ENCODE data around the gene PERP. TPM values are rescaled to one million over a fixed set of nuclear protein-coding genes. Genes with fewer than 3 reads are reported as not detected.
"Not testable (repeated sequence)": the region's sequence is repeated elsewhere in the genome, so short reads cannot be mapped to it uniquely, and the experiment has no call there.

Gene PERP
- polyA plus RNA-seq, 1 donor = 77.6 TPM

- no peaks in the 10 kb centered on the region for H3K9me3 ChIP-seq (ENCODE audit: control insufficient read depth, low read depth, low read length)
- H3K4me3 ChIP-seq (ENCODE audit: low read length) = no peak overlapping the region
- H3K27ac ChIP-seq (ENCODE audit: low read length) = no peak overlapping the region
- peaks cover 7% of the 10 kb centered on the region for H3K36me3 ChIP-seq (ENCODE audit: control insufficient read depth, insufficient read depth, low read length)
- no peaks in the 10 kb centered on the region for H3K27me3 ChIP-seq (ENCODE audit: control insufficient read depth, insufficient read depth, low read length)
- 97% methylated on average over 4 of the region's 4 CpGs for WGBS (ENCODE audit: insufficient coverage, low lambda C conversion rate)
- peaks cover 15% of the 10 kb centered on the region for H3K4me1 ChIP-seq (ENCODE audit: control insufficient read depth, insufficient read depth, low read length)
- DNase-seq = no peak
Measured at GRCh38 chr6:138092686-138093085, 14.5 kb downstream of the PERP start.

- Histone ChIP-seq H3K4me1 (ENCODE audit: control insufficient read depth, insufficient read depth, low read length) (peaks cover 30% of the 10 kb centered on the region), H3K27me3 (ENCODE audit: control insufficient read depth, insufficient read depth, low read length) (no peaks in the 10 kb centered on the region), H3K27ac (ENCODE audit: low read length) (peak overlapping the region; percentile 89), H3K36me3 (ENCODE audit: control insufficient read depth, insufficient read depth, low read length) (no peaks in the 10 kb centered on the region), H3K4me3 (ENCODE audit: low read length) (no peak overlapping the region), H3K9me3 (ENCODE audit: control insufficient read depth, low read depth, low read length) (no peaks in the 10 kb centered on the region)
- peak in 1 of 2 donors; percentile 16 for DNase-seq
Measured at GRCh38 chr6:138089325-138089724, 17.9 kb downstream of the PERP start.

- no peak overlapping the region for H3K4me3 ChIP-seq (ENCODE audit: low read length)
- H3K36me3 ChIP-seq (ENCODE audit: control insufficient read depth, insufficient read depth, low read length) = no peaks in the 10 kb centered on the region
- no peaks in the 10 kb centered on the region for H3K27me3 ChIP-seq (ENCODE audit: control insufficient read depth, insufficient read depth, low read length)
- H3K4me1 ChIP-seq (ENCODE audit: control insufficient read depth, insufficient read depth, low read length) = peaks cover 30% of the 10 kb centered on the region
- no peaks in the 10 kb centered on the region for H3K9me3 ChIP-seq (ENCODE audit: control insufficient read depth, low read depth, low read length)
- DNase-seq = peak; percentile 85 to 94
- H3K27ac ChIP-seq (ENCODE audit: low read length) = peak overlapping the region; percentile 89
- 9% methylated on average over 3 of the region's 4 CpGs for WGBS (ENCODE audit: insufficient coverage, low lambda C conversion rate)
Measured at GRCh38 chr6:138088326-138088762, 18.9 kb downstream of the PERP start.

- Histone ChIP-seq H3K4me1 (ENCODE audit: control insufficient read depth, insufficient read depth, low read length) (peaks cover 30% of the 10 kb centered on the region), H3K36me3 (ENCODE audit: control insufficient read depth, insufficient read depth, low read length) (no peaks in the 10 kb centered on the region), H3K27me3 (ENCODE audit: control insufficient read depth, insufficient read depth, low read length) (no peaks in the 10 kb centered on the region), H3K27ac (ENCODE audit: low read length) (peak overlapping the region; percentile 89), H3K9me3 (ENCODE audit: control insufficient read depth, low read depth, low read length) (no peaks in the 10 kb centered on the region), H3K4me3 (ENCODE audit: low read length) (no peak overlapping the region)
- DNase-seq = peak in 1 of 2 donors; percentile 51
- WGBS (ENCODE audit: insufficient coverage, low lambda C conversion rate) = 83% methylated on average over 2 of the region's 5 CpGs
Measured at GRCh38 chr6:138087593-138088325, 19.5 kb downstream of the PERP start.

GRCh38 chr6:138086573-138087196 is 20.5 kb downstream of the PERP start:
- Histone ChIP-seq H3K4me1 (ENCODE audit: control insufficient read depth, insufficient read depth, low read length) (peaks cover 30% of the 10 kb centered on the region), H3K27me3 (ENCODE audit: control insufficient read depth, insufficient read depth, low read length) (no peaks in the 10 kb centered on the region), H3K9me3 (ENCODE audit: control insufficient read depth, low read depth, low read length) (no peaks in the 10 kb centered on the region), H3K4me3 (ENCODE audit: low read length) (peak overlapping the region; percentile 10), H3K36me3 (ENCODE audit: control insufficient read depth, insufficient read depth, low read length) (no peaks in the 10 kb centered on the region), H3K27ac (ENCODE audit: low read length) (peak overlapping the region; percentile 89)
- 30% methylated on average over 2 of the region's 5 CpGs for WGBS (ENCODE audit: insufficient coverage, low lambda C conversion rate)
- peak; percentile 76 to 91 for DNase-seq

GRCh38 chr6:138085839-138086222 is 21.4 kb downstream of the PERP start:
- peak in 1 of 2 donors; percentile 14 for DNase-seq
- WGBS (ENCODE audit: insufficient coverage, low lambda C conversion rate) = no CpG with 5 or more reads among the region's 2 CpGs
- Histone ChIP-seq H3K36me3 (ENCODE audit: control insufficient read depth, insufficient read depth, low read length) (no peaks in the 10 kb centered on the region), H3K9me3 (ENCODE audit: control insufficient read depth, low read depth, low read length) (no peaks in the 10 kb centered on the region), H3K4me3 (ENCODE audit: low read length) (no peak overlapping the region), H3K27ac (ENCODE audit: low read length) (peak overlapping the region; percentile 3), H3K27me3 (ENCODE audit: control insufficient read depth, insufficient read depth, low read length) (no peaks in the 10 kb centered on the region), H3K4me1 (ENCODE audit: control insufficient read depth, insufficient read depth, low read length) (peaks cover 30% of the 10 kb centered on the region)

GRCh38 chr6:138084904-138085838 is 22.0 kb downstream of the PERP start:
- 74% methylated on average over 3 of the region's 10 CpGs for WGBS (ENCODE audit: insufficient coverage, low lambda C conversion rate)
- no peaks in the 10 kb centered on the region for H3K9me3 ChIP-seq (ENCODE audit: control insufficient read depth, low read depth, low read length)
- peaks cover 30% of the 10 kb centered on the region for H3K4me1 ChIP-seq (ENCODE audit: control insufficient read depth, insufficient read depth, low read length)
- no peak overlapping the region for H3K4me3 ChIP-seq (ENCODE audit: low read length)
- peak in 1 of 2 donors; percentile 23 for DNase-seq
- no peaks in the 10 kb centered on the region for H3K27me3 ChIP-seq (ENCODE audit: control insufficient read depth, insufficient read depth, low read length)
- no peaks in the 10 kb centered on the region for H3K36me3 ChIP-seq (ENCODE audit: control insufficient read depth, insufficient read depth, low read length)
- no peak overlapping the region for H3K27ac ChIP-seq (ENCODE audit: low read length)

GRCh38 chr6:138082232-138082631 is 25.0 kb downstream of the PERP start:
- peak in 1 of 2 donors; percentile 20 for DNase-seq
- Histone ChIP-seq H3K27me3 (ENCODE audit: control insufficient read depth, insufficient read depth, low read length) (no peaks in the 10 kb centered on the region), H3K27ac (ENCODE audit: low read length) (no peak overlapping the region), H3K4me1 (ENCODE audit: control insufficient read depth, insufficient read depth, low read length) (peaks cover 11% of the 10 kb centered on the region), H3K4me3 (ENCODE audit: low read length) (no peak overlapping the region), H3K9me3 (ENCODE audit: control insufficient read depth, low read depth, low read length) (no peaks in the 10 kb centered on the region), H3K36me3 (ENCODE audit: control insufficient read depth, insufficient read depth, low read length) (no peaks in the 10 kb centered on the region)
- no CpG with 5 or more reads among the region's 12 CpGs for WGBS (ENCODE audit: insufficient coverage, low lambda C conversion rate)

- not testable (repeated sequence) for H3K27me3 ChIP-seq (ENCODE audit: control insufficient read depth, insufficient read depth, low read length); H3K9me3 ChIP-seq (ENCODE audit: control insufficient read depth, low read depth, low read length); H3K4me3 ChIP-seq (ENCODE audit: low read length); H3K4me1 ChIP-seq (ENCODE audit: control insufficient read depth, insufficient read depth, low read length); DNase-seq; H3K36me3 ChIP-seq (ENCODE audit: control insufficient read depth, insufficient read depth, low read length); H3K27ac ChIP-seq (ENCODE audit: low read length)
Measured at GRCh38 chr6:138079556-138079955, 27.7 kb downstream of the PERP start.

- Histone ChIP-seq H3K4me1 (ENCODE audit: control insufficient read depth, insufficient read depth, low read length) (no peaks in the 10 kb centered on the region), H3K4me3 (ENCODE audit: low read length) (no peak overlapping the region), H3K36me3 (ENCODE audit: control insufficient read depth, insufficient read depth, low read length) (no peaks in the 10 kb centered on the region), H3K9me3 (ENCODE audit: control insufficient read depth, low read depth, low read length) (no peaks in the 10 kb centered on the region), H3K27ac (ENCODE audit: low read length) (no peak overlapping the region), H3K27me3 (ENCODE audit: control insufficient read depth, insufficient read depth, low read length) (no peaks in the 10 kb centered on the region)
- WGBS (ENCODE audit: insufficient coverage, low lambda C conversion rate) = no CpG with 5 or more reads among the region's 2 CpGs
- DNase-seq = no peak
Measured at GRCh38 chr6:138078491-138078890, 28.7 kb downstream of the PERP start.

Data from large intestine (tissue), 3 donors.